Endothelial cell of umbilical vein (primary cell): ENCODE data around the gene NTNG1.

ENCODE experiments used
- CTCF ChIP-seq, 2 donors: IDR thresholded peaks; 1 replicate in 1 of 2; 2 replicates in 1 of 2; pipeline ENCODE4 v1.5.1; 2011; ENCODE audit warnings: low read length in 2 of 2, mild to moderate bottlenecking in 2 of 2, moderate library complexity in 2 of 2, control low read depth in 1 of 2, inconsistent platforms in 1 of 2, low read depth in 1 of 2; ENCODE audit not compliant: insufficient read depth in 1 of 2; ENCODE audit errors: extremely low read depth in 1 of 2
- EZH2 ChIP-seq: IDR thresholded peaks from 2 replicates; pipeline ENCODE4 v1.6.1; 2012; ENCODE audit warnings: borderline replicate concordance, low read depth, mild to moderate bottlenecking, moderate library complexity, low read length, inconsistent platforms; ENCODE audit not compliant: severe bottlenecking
- JUN ChIP-seq: IDR thresholded peaks from 2 replicates; pipeline ENCODE4 v1.6.1; 2011; ENCODE audit warnings: borderline replicate concordance, low read depth; ENCODE audit not compliant: insufficient read length, insufficient read depth
- MAX ChIP-seq: IDR thresholded peaks from 2 replicates; pipeline ENCODE4 v1.6.1; 2011; ENCODE audit not compliant: insufficient read depth, insufficient read length
- POLR2A ChIP-seq: IDR thresholded peaks from 2 replicates; pipeline ENCODE4 v1.6.1; 2012; ENCODE audit warnings: low read depth, mild to moderate bottlenecking, control low read depth, low read length
- POLR2AphosphoS5 ChIP-seq: IDR thresholded peaks from 2 replicates; pipeline ENCODE4 v1.6.1; 2012; ENCODE audit warnings: low read depth, mild to moderate bottlenecking, control low read depth, low read length, moderate library complexity; ENCODE audit not compliant: insufficient read depth

GRCh38 chr1:107315652-107316051, 174.8 kb downstream of the NTNG1 start:
- no peak for TF ChIP-seq CTCF (IDR thresholded peaks at IDR 0.05; ENCODE audit: extremely low read depth in 1 of 2, insufficient read depth in 1 of 2, low read depth in 1 of 2, low read length in 2 of 2)
- TF ChIP-seq POLR2A: no peak
- TF ChIP-seq POLR2AphosphoS5: no peak
- no peak for TF ChIP-seq MAX
- TF ChIP-seq EZH2: no peak
- TF ChIP-seq JUN: no peak
